Fibroblast of lung (primary cell): ENCODE data around the gene DEPDC5. TPM values are rescaled to one million over a fixed set of nuclear protein-coding genes. Genes with fewer than 3 reads are reported as not detected.

Experiments
- DNase-seq, 2 donors: peaks; one replicate each; pipeline versions ENCODE4 v3.0.0 to v3.0.0-alpha.2; 2010; ENCODE audit warnings: low read depth in 2 of 2
- H2AFZ ChIP-seq: 2 replicates; pipeline ENCODE4 v1.5.1; 2012; ENCODE audit warnings: low read length, control low read depth, inconsistent platforms
- H3K27ac ChIP-seq: 2 replicates; pipeline ENCODE4 v1.5.1; 2011; ENCODE audit warnings: low read length, control low read depth; ENCODE audit not compliant: insufficient read depth
- H3K27me3 ChIP-seq: 2 replicates; pipeline ENCODE4 v1.5.1; 2011; ENCODE audit warnings: mild to moderate bottlenecking, low read length; ENCODE audit not compliant: control insufficient read depth, insufficient read depth
- H3K36me3 ChIP-seq: 2 replicates; pipeline ENCODE4 v1.5.1; 2011; ENCODE audit warnings: low read length; ENCODE audit not compliant: control insufficient read depth, insufficient read depth
- H3K4me1 ChIP-seq: 2 replicates; pipeline ENCODE4 v1.5.1; 2011; ENCODE audit warnings: low read length; ENCODE audit not compliant: control insufficient read depth, insufficient read depth; ENCODE audit errors: extremely low read depth
- H3K4me2 ChIP-seq: 2 replicates; pipeline ENCODE4 v1.5.1; 2011; ENCODE audit warnings: low read length, control low read depth; ENCODE audit not compliant: insufficient read depth; ENCODE audit errors: extremely low read depth
- H3K4me3 ChIP-seq, 4 experiments: fragments of 200-600 bp in 1 of 4; sonication (generic) in 1 of 4; replicated peaks in 1 of 4; 2 replicates each; pipeline ENCODE4 v1.5.1; 2011 to 2016; ENCODE audit warnings: low read length in 4 of 4, low read depth in 3 of 4, mild to moderate bottlenecking in 3 of 4, control low read depth in 2 of 4, inconsistent platforms in 1 of 4, mixed read lengths in 1 of 4; ENCODE audit not compliant: insufficient read depth in 1 of 4; ENCODE audit errors: control extremely low read depth in 1 of 4
- H3K79me2 ChIP-seq: 2 replicates; pipeline ENCODE4 v1.5.1; 2012; ENCODE audit warnings: mild to moderate bottlenecking, low read length, inconsistent platforms; ENCODE audit not compliant: control insufficient read depth, insufficient read depth
- H3K9ac ChIP-seq: 2 replicates; pipeline ENCODE4 v1.5.1; 2011; ENCODE audit warnings: mild to moderate bottlenecking, low read length, control low read depth; ENCODE audit not compliant: insufficient read depth
- H3K9me3 ChIP-seq: 2 replicates; pipeline ENCODE4 v1.5.1; 2012; ENCODE audit warnings: low read depth, low read length; ENCODE audit not compliant: control insufficient read depth, insufficient read depth
- H4K20me1 ChIP-seq: 2 replicates; pipeline ENCODE4 v1.5.1; 2011; ENCODE audit warnings: low read length; ENCODE audit not compliant: control insufficient read depth, insufficient read depth; ENCODE audit errors: extremely low read depth
- CTCF ChIP-seq, 2 donors: IDR thresholded peaks in 1 of 2; conservative IDR thresholded peaks in 1 of 2; 1 replicate in 1 of 2; 2 replicates in 1 of 2; pipeline ENCODE4 v1.5.1; 2011 to 2012; ENCODE audit warnings: low read length in 2 of 2, control low read depth in 1 of 2, inconsistent platforms in 1 of 2, low read depth in 1 of 2, mild to moderate bottlenecking in 1 of 2
- EZH2 ChIP-seq: IDR thresholded peaks from 2 replicates; pipeline ENCODE4 v1.5.1; 2012; ENCODE audit warnings: low read length, control low read depth, mild to moderate bottlenecking; ENCODE audit errors: missing control alignments
- polyA plus RNA-seq, 2 donors: library from polyadenylated mRNA; depleted of rRNA in 1 of 2; stranded (reverse) in 1 of 2; unstranded in 1 of 2; fragments of >200 nt; gene quantifications; 2 replicates each; pipeline ENCODE4 v1.2.1, GENCODE V29; 2011 to 2012; ENCODE audit warnings: missing spikeins in 1 of 2
- total RNA-seq: library from RNA; depleted of rRNA; stranded (reverse); fragments of >200 nt; gene quantifications from 2 replicates; pipeline ENCODE4 v1.2.1, GENCODE V29; 2014

The DEPDC5 gene
- total and polyA plus RNA-seq, 2 donors (not counting 1 experiment from before 2014, with no cell fraction given) = 10.4 to 10.7 TPM

DNA sequence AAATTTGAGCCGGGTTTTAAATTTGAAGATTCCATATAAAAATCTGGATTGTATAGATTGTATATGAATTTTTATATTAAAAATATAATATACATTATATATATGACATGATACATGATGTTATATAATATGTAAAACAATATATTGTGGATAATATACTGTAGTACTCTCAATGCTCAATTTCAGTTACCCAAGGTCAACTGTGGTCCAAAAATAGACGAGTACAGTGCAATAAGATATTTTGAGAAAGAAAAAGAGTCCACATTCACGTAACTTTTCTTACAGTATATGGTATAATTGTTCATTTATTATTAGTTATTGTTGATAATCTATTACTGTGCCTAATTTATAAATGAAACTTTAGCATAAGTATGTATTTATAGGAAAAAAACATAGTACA lies 96.3 kb downstream of the DEPDC5 start:
- Histone ChIP-seq H3K27me3 (no peaks in the 10 kb centered on the region), H3K27ac (no peak overlapping the region), H3K4me3 (no peak overlapping the region), H3K9me3 (no peaks in the 10 kb centered on the region), H3K79me2 (no peaks in the 10 kb centered on the region), H3K4me1 (no peaks in the 10 kb centered on the region), H4K20me1 (no peaks in the 10 kb centered on the region), H3K9ac (no peak overlapping the region), H2AFZ (no peak overlapping the region), H3K4me2 (no peak overlapping the region), H3K36me3 (peaks cover 1% of the 10 kb centered on the region)
- no peak for DNase-seq
- no peak for TF ChIP-seq CTCF (conservative IDR thresholded peaks at IDR 0.05 in 1 of 2, IDR thresholded peaks at IDR 0.05 in 1 of 2; ENCODE audit: low read depth in 1 of 2, low read length in 2 of 2)
- no peak for TF ChIP-seq EZH2

- no peak overlapping the region for H3K4me3 ChIP-seq
- no peaks in the 10 kb centered on the region for H3K4me1 ChIP-seq
- H3K27ac ChIP-seq = no peak overlapping the region
- peak in 1 of 2 donors; percentile 18 for DNase-seq
- H3K4me2 ChIP-seq = no peak overlapping the region
- no peaks in the 10 kb centered on the region for H4K20me1 ChIP-seq
- no peaks in the 10 kb centered on the region for H3K79me2 ChIP-seq
- no peaks in the 10 kb centered on the region for H3K36me3 ChIP-seq
- no peak overlapping the region for H2AFZ ChIP-seq
- H3K27me3 ChIP-seq = no peaks in the 10 kb centered on the region
- no peak for TF ChIP-seq EZH2
- TF ChIP-seq CTCF (conservative IDR thresholded peaks at IDR 0.05 in 1 of 2, IDR thresholded peaks at IDR 0.05 in 1 of 2; ENCODE audit: low read depth in 1 of 2, low read length in 2 of 2) = no peak
- no peak overlapping the region for H3K9ac ChIP-seq
- no peaks in the 10 kb centered on the region for H3K9me3 ChIP-seq
Measured at GRCh38 chr22:31852691-31853421, 99.0 kb downstream of the DEPDC5 start.

GRCh38 chr22:31853736-31854495 lies 100.1 kb downstream of the DEPDC5 start:
- Histone ChIP-seq H3K4me3 (no peak overlapping the region), H3K79me2 (no peaks in the 10 kb centered on the region), H3K9me3 (no peaks in the 10 kb centered on the region), H3K4me1 (no peaks in the 10 kb centered on the region), H4K20me1 (no peaks in the 10 kb centered on the region), H3K27me3 (no peaks in the 10 kb centered on the region), H3K9ac (no peak overlapping the region), H3K36me3 (no peaks in the 10 kb centered on the region), H3K4me2 (no peak overlapping the region), H2AFZ (no peak overlapping the region), H3K27ac (no peak overlapping the region)
- TF ChIP-seq EZH2 (no peak), CTCF (conservative IDR thresholded peaks at IDR 0.05 in 1 of 2, IDR thresholded peaks at IDR 0.05 in 1 of 2; ENCODE audit: low read depth in 1 of 2, low read length in 2 of 2) (no peak)
- DNase-seq = no peak
